ENCODE results near the gene GH2. TPM values are rescaled to one million over a fixed set of nuclear protein-coding genes. Genes with fewer than 3 reads are reported as not detected.
"Not testable (repeated sequence)": the region's sequence is repeated elsewhere in the genome, so short reads cannot be mapped to it uniquely, and the experiment has no call there.

The GH2 gene
- total and polyA plus RNA-seq, 7 experiments from 2014 or later: not detected

DNA sequence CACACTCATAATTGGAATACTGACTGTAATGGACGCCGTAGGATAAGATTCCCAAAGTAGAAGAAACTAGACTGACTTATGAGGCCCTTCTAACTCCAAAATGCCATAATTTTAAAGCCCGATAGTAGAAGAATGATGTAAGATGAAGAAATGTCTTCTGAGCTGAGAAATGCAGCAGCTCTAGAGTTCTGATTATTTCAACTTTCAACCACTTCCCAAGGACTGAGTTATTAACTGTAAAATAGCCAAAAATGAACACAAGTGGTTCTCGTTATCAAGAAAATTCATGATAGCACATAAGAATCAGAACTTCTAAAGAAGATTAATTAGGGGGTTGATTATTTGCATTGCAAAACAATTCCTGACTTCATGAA is 11.5 kb downstream of the GH2 start:
- H3K27ac Mint-ChIP-seq; DNase-seq; ATAC-seq; H3K4me3 Mint-ChIP-seq; H3K9me3 ChIP-seq (ENCODE audit: control insufficient read depth in 2 of 3, low read length in 3 of 3); H3K36me3 Mint-ChIP-seq; H3K9me3 Mint-ChIP-seq; H3K27me3 ChIP-seq (ENCODE audit: control insufficient read depth in 2 of 2, insufficient read depth in 2 of 2, low read length in 2 of 2); POLR2A ChIA-PET; H3K27ac ChIP-seq (ENCODE audit: low read depth, low read length); H3K4me3 ChIP-seq (ENCODE audit: low read length); intact Hi-C loops (cut with micrococcal nuclease); CTCF ChIA-PET; H3K36me3 ChIP-seq (ENCODE audit: control insufficient read depth in 2 of 3, insufficient read depth in 3 of 3, low read length in 3 of 3); H3K4me1 ChIP-seq (ENCODE audit: control insufficient read depth in 2 of 2, insufficient read depth in 2 of 2, low read length in 2 of 2): not testable (repeated sequence)
- peaks cover 0 to 20% (median 0%) of the 10 kb centered on the region in 5 donors for H3K27me3 Mint-ChIP-seq
- H3K4me1 Mint-ChIP-seq: peaks cover 0 to 11% (median 5%) of the 10 kb centered on the region in 7 donors

DNA sequence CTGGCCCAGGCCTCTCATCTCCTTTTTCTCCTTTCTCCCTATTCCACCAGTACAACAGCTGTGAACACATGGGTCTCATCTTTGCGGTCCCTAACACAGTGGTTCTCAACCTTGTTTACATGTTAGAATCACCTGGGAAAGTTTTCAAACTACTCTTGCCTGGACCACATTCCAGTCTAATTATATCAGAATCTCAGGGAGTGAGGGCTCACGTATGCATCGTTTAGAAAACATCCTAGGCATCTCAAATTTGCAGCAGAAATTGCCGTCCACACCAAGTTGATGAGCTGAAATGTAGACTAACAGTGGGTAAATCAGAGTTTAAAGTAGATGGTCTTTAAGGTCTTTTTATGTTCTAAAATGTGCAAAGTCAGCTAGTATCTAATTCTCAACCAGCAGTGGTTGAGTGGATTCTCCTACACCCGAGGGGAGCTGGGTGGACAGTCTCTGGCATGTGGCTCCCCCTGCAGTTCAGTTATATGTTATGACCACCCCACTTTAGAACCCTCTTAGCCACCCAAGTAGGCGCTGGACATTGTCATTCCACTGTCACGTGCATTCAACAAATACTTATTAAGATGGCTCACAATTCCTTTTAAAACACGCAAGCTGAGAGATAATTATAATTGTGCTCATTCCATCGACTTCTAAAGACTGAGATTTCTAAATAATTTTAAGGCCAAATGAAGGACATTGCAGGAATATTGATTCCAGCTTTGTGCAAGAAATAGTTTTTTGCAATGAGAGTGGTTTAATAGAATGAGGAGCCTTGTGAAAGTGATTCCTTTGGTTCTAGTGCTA is 12.1 kb downstream of the GH2 start:
- H3K36me3 Mint-ChIP-seq; H3K4me1 ChIP-seq (ENCODE audit: control insufficient read depth in 2 of 2, insufficient read depth in 2 of 2, low read length in 2 of 2); H3K9me3 Mint-ChIP-seq; DNase-seq; H3K4me3 ChIP-seq (ENCODE audit: low read length); POLR2A ChIA-PET; H3K27ac ChIP-seq (ENCODE audit: low read depth, low read length); H3K4me1 Mint-ChIP-seq; intact Hi-C loops (cut with micrococcal nuclease); H3K27ac Mint-ChIP-seq; H3K27me3 ChIP-seq (ENCODE audit: control insufficient read depth in 2 of 2, insufficient read depth in 2 of 2, low read length in 2 of 2); H3K36me3 ChIP-seq (ENCODE audit: control insufficient read depth in 2 of 3, insufficient read depth in 3 of 3, low read length in 3 of 3); H3K4me3 Mint-ChIP-seq; H3K9me3 ChIP-seq (ENCODE audit: control insufficient read depth in 2 of 3, low read length in 3 of 3); ATAC-seq; CTCF ChIA-PET: not testable (repeated sequence)
- H3K27me3 Mint-ChIP-seq: peaks cover 0 to 20% (median 0%) of the 10 kb centered on the region in 5 donors

DNA sequence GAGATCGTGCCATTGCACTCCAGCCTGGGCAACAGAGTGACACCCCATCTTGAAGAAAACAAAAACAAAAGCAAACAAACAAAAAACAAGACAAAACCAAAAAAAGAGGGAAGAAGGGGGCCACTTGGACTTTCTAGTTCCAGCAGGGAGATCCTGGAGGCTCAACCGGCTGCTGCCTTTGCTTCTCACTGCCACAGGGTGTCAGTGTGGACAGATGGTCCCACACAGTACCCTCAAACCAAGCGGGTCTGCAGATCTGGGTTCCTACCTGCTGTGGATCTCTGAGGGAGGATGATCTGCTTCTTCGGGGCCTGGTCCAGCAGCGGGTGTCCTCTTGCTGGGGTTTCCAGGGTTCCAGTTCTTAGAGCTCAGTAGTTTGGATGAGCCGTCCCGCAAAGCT is 15.1 kb downstream of the GH2 start:
- H3K27me3 Mint-ChIP-seq: peaks cover 0 to 27% (median 0%) of the 10 kb centered on the region in 5 donors
- H3K4me1 ChIP-seq (ENCODE audit: control insufficient read depth in 2 of 2, insufficient read depth in 2 of 2, low read length in 2 of 2); H3K36me3 Mint-ChIP-seq; H3K9me3 Mint-ChIP-seq; H3K27ac Mint-ChIP-seq; H3K27me3 ChIP-seq (ENCODE audit: control insufficient read depth in 2 of 2, insufficient read depth in 2 of 2, low read length in 2 of 2); intact Hi-C loops (cut with micrococcal nuclease); H3K9me3 ChIP-seq (ENCODE audit: control insufficient read depth in 2 of 3, low read length in 3 of 3); H3K4me3 ChIP-seq (ENCODE audit: low read length); H3K36me3 ChIP-seq (ENCODE audit: control insufficient read depth in 2 of 3, insufficient read depth in 3 of 3, low read length in 3 of 3); H3K4me1 Mint-ChIP-seq; H3K27ac ChIP-seq (ENCODE audit: low read depth, low read length); ATAC-seq; DNase-seq; H3K4me3 Mint-ChIP-seq: not testable (repeated sequence)
- POLR2A ChIA-PET: interaction anchor here (1.4 kb wide), 1 partner anchor 23 kb away, joined by 8 read pairs; no protein-coding TSS in a partner anchor
- CTCF ChIA-PET: interaction anchor here (1.2 to 1.7 kb wide), 3 partner anchors 14 to 38 kb away, joined by 3 to 6 read pairs (median 4); no protein-coding TSS in a partner anchor

GRCh38 chr17:63859257-63859656 is 22.5 kb downstream of the GH2 start:
- CTCF ChIA-PET: interaction anchor here (1.1 to 4.8 kb wide), 2 partner anchors 11 to 21 kb away, joined by 3 to 17 read pairs; no protein-coding TSS in a partner anchor
- no peak overlapping the region for H3K27ac Mint-ChIP-seq

GRCh38 chr17:63856425-63856824 is 25.3 kb downstream of the GH2 start:
- H3K27ac Mint-ChIP-seq; H3K4me1 Mint-ChIP-seq; CTCF ChIA-PET; intact Hi-C loops (cut with micrococcal nuclease); POLR2A ChIA-PET; DNase-seq; H3K4me3 ChIP-seq (ENCODE audit: low read length); ATAC-seq; H3K27me3 ChIP-seq (ENCODE audit: control insufficient read depth in 2 of 2, insufficient read depth in 2 of 2, low read length in 2 of 2); H3K36me3 Mint-ChIP-seq; H3K9me3 Mint-ChIP-seq; H3K27ac ChIP-seq (ENCODE audit: low read depth, low read length); H3K9me3 ChIP-seq (ENCODE audit: control insufficient read depth in 2 of 3, low read length in 3 of 3); H3K4me3 Mint-ChIP-seq; H3K36me3 ChIP-seq (ENCODE audit: control insufficient read depth in 2 of 3, insufficient read depth in 3 of 3, low read length in 3 of 3); H3K4me1 ChIP-seq (ENCODE audit: control insufficient read depth in 2 of 2, insufficient read depth in 2 of 2, low read length in 2 of 2): not testable (repeated sequence)
- H3K27me3 Mint-ChIP-seq: peaks cover 0 to 48% (median 0%) of the 10 kb centered on the region in 5 donors

More at GRCh38 chr17:63859257-63859656, 22.5 kb downstream of the GH2 start:
- Mint-ChIP-seq H3K4me1 (no peaks in the 10 kb centered on the region), H3K4me3 (no peak overlapping the region), H3K36me3 (no peaks in the 10 kb centered on the region), H3K9me3 (no peaks in the 10 kb centered on the region), H3K27me3 (peaks cover 0 to 38% (median 0%) of the 10 kb centered on the region in 5 donors)
- no peaks in the 10 kb centered on the region for H3K9me3 ChIP-seq (ENCODE audit: control insufficient read depth in 2 of 3, low read length in 3 of 3)
- no peaks in the 10 kb centered on the region for H3K27me3 ChIP-seq (ENCODE audit: control insufficient read depth in 2 of 2, insufficient read depth in 2 of 2, low read length in 2 of 2)
- POLR2A ChIA-PET: interaction anchor here (1.1 kb wide), 2 partner anchors 17 to 28 kb away, joined by 3 to 4 read pairs; no protein-coding TSS in a partner anchor
- H3K4me3 ChIP-seq (ENCODE audit: low read length): no peak overlapping the region
- no peaks in the 10 kb centered on the region for H3K4me1 ChIP-seq (ENCODE audit: control insufficient read depth in 2 of 2, insufficient read depth in 2 of 2, low read length in 2 of 2)
- no peaks in the 10 kb centered on the region for H3K36me3 ChIP-seq (ENCODE audit: control insufficient read depth in 2 of 3, insufficient read depth in 3 of 3, low read length in 3 of 3)
- no peak for ATAC-seq
- H3K27ac ChIP-seq (ENCODE audit: low read depth, low read length): no peak overlapping the region
- intact Hi-C loops (cut with micrococcal nuclease): no loop called here
- no peak for DNase-seq

- Mint-ChIP-seq H3K27me3 (peaks cover 0 to 44% (median 0%) of the 10 kb centered on the region in 5 donors), H3K4me1 (peaks cover 0 to 2% (median 0%) of the 10 kb centered on the region in 7 donors), H3K4me3 (no peak overlapping the region), H3K9me3 (no peaks in the 10 kb centered on the region), H3K27ac (no peak overlapping the region), H3K36me3 (no peaks in the 10 kb centered on the region)
- ChIA-PET CTCF (no interaction called here), POLR2A (no interaction called here)
- ATAC-seq: no peak
- H3K4me1 ChIP-seq (ENCODE audit: control insufficient read depth in 2 of 2, insufficient read depth in 2 of 2, low read length in 2 of 2): no peaks in the 10 kb centered on the region
- H3K27ac ChIP-seq (ENCODE audit: low read depth, low read length): no peak overlapping the region
- H3K27me3 ChIP-seq (ENCODE audit: control insufficient read depth in 2 of 2, insufficient read depth in 2 of 2, low read length in 2 of 2): no peaks in the 10 kb centered on the region
- H3K4me3 ChIP-seq (ENCODE audit: low read length): no peak overlapping the region
- H3K36me3 ChIP-seq (ENCODE audit: control insufficient read depth in 2 of 3, insufficient read depth in 3 of 3, low read length in 3 of 3): no peaks in the 10 kb centered on the region
- H3K9me3 ChIP-seq (ENCODE audit: control insufficient read depth in 2 of 3, low read length in 3 of 3): no peaks in the 10 kb centered on the region
- intact Hi-C loops (cut with micrococcal nuclease): no loop called here
- no peak for DNase-seq
Observed at GRCh38 chr17:63855185-63855584, 26.6 kb downstream of the GH2 start.

- Mint-ChIP-seq H3K4me3 (no peak overlapping the region), H3K4me1 (peaks cover 0 to 4% (median 1%) of the 10 kb centered on the region in 7 donors)
- CTCF ChIA-PET: no interaction called here
Observed at GRCh38 chr17:63854709-63855108, 27.0 kb downstream of the GH2 start.

More at GRCh38 chr17:63854709-63855108, 27.0 kb downstream of the GH2 start:
- DNase-seq: no peak
- Mint-ChIP-seq H3K9me3 (no peaks in the 10 kb centered on the region), H3K27me3 (peaks cover 0 to 42% (median 0%) of the 10 kb centered on the region in 5 donors), H3K36me3 (no peaks in the 10 kb centered on the region), H3K27ac (no peak overlapping the region)
- intact Hi-C loops (cut with micrococcal nuclease): no loop called here
- no peak for ATAC-seq
- H3K27me3 ChIP-seq (ENCODE audit: control insufficient read depth in 2 of 2, insufficient read depth in 2 of 2, low read length in 2 of 2): no peaks in the 10 kb centered on the region
- POLR2A ChIA-PET: interaction anchor here (0.6 kb wide), 1 partner anchor 12 kb away, joined by 3 read pairs; the partner anchor contains the start of gene SMARCD2
- H3K36me3 ChIP-seq (ENCODE audit: control insufficient read depth in 2 of 3, insufficient read depth in 3 of 3, low read length in 3 of 3): no peaks in the 10 kb centered on the region
- no peak overlapping the region for H3K27ac ChIP-seq (ENCODE audit: low read depth, low read length)
- no peaks in the 10 kb centered on the region for H3K9me3 ChIP-seq (ENCODE audit: control insufficient read depth in 2 of 3, low read length in 3 of 3)
- no peak overlapping the region for H3K4me3 ChIP-seq (ENCODE audit: low read length)
- H3K4me1 ChIP-seq (ENCODE audit: control insufficient read depth in 2 of 2, insufficient read depth in 2 of 2, low read length in 2 of 2): no peaks in the 10 kb centered on the region

Data from naive thymus-derived CD4-positive, alpha-beta T cell (primary cell).